Mucosa of descending colon (tissue), 3 donors: ENCODE results near the gene RINL. TPM values are rescaled to one million over a fixed set of nuclear protein-coding genes. Genes with fewer than 3 reads are reported as not detected.
"Not testable (repeated sequence)": the region's sequence is repeated elsewhere in the genome, so short reads cannot be mapped to it uniquely, and the experiment has no call there.

ENCODE experiments used
- ATAC-seq: fragments of 200-7000 bp; cut with Tn5 transposase; one replicate; pipeline ENCODE4 v1.9.1; 2020; ENCODE audit warnings: mild to moderate bottlenecking, moderate library complexity
- DNase-seq, 3 donors: peaks; one replicate each; pipeline ENCODE4 v3.0.0-alpha.2; 2020
- H3K36me3 ChIP-seq: fragments of 200-600 bp; one replicate; pipeline ENCODE4 v1.8.0; 2021; ENCODE audit warnings: low read depth, mild to moderate bottlenecking
- H3K4me1 ChIP-seq: fragments of 200-600 bp; one replicate; pipeline ENCODE4 v1.8.0; 2021; ENCODE audit warnings: low read depth, mild to moderate bottlenecking
- H3K4me3 ChIP-seq: fragments of 200-600 bp; one replicate; pipeline ENCODE4 v1.8.0; 2021; ENCODE audit warnings: mild to moderate bottlenecking
- H3K9me3 ChIP-seq: fragments of 200-600 bp; one replicate; pipeline ENCODE4 v1.8.0; 2021; ENCODE audit warnings: mild to moderate bottlenecking
- intact Hi-C, 2 donors: fragments of 100-400 bp; cut with DNase I in 1 of 2; cut with micrococcal nuclease in 1 of 2; formaldehyde crosslinking; loops; one replicate each; pipeline versions ENCODE4 v1.11.0 to v1.11.1; 2022; cut with DNase I, micrococcal nuclease
- total RNA-seq, 3 donors: library from RNA; stranded (reverse); fragmentation: NEBNext Ultra II Directional in 2 of 3; extraction: Animal tissue kit (Norgen Biotek cat#: 25700) in 2 of 3; gene quantifications; one replicate each; pipeline versions ENCODE4 v1.2.1 to v1.2.4, GENCODE V29; 2021 to 2023
- TF ChIP-seq, protein P1 (sequence below): fragments of 200-600 bp; IDR thresholded peaks from one replicate; pipeline ENCODE4 v1.8.0; 2022; ENCODE audit warnings: antibody characterized with exemption, mild to moderate bottlenecking
- donor health status: DM: no; HTN: no; CAD: no; lungs with moderate emphysema.
- donor health status: DM: no; HTN: no; CAD: no.
- donor health status: DM: no; HTN: yes; CAD: no.

The RINL gene
- total RNA-seq, 3 donors from 2014 or later: 3.8 to 5.4 (median 5.2) TPM

DNA sequence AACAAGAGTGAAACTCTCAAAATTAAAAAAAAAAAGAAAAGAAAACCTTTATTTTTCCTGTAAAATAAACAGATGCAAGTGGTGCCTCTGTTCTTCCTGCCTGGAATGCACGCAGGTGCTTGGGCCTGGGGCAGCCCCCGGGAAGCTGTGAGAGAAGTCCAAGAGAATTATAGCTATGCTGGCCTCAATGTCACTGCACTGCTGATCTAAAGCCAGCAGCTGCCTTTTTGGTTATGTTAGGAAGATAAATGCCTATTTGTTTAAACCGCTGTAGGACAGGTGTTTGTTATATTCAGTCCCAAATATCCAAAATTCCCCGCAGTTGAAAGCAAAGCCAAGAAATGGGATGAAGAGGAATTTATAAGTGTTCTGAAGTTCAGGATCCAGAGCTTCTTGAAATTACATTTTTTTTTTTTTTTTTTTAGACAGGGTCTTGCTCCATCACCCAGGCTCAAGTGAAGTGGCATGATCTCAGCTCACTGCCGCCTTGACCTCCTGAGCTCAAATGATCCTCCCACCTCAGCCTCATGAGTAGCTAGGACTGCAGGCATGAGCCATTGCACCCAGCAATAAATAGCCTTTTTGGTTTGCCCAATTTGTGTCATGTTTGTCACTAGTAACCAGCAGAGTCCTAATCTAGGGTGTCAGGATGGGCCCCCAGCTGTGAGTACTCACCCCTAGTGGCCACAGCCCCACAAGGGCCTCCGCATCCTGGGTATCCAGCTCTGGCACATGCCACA is 2.2 kb downstream of the RINL start:
- Histone ChIP-seq H3K4me3 (no peak overlapping the region), H3K4me1 (peaks cover 18% of the 10 kb centered on the region), H3K9me3 (no peaks in the 10 kb centered on the region), H3K36me3 (no peaks in the 10 kb centered on the region)
- intact Hi-C loops: no loop called here
- TF ChIP-seq, protein P1, sequence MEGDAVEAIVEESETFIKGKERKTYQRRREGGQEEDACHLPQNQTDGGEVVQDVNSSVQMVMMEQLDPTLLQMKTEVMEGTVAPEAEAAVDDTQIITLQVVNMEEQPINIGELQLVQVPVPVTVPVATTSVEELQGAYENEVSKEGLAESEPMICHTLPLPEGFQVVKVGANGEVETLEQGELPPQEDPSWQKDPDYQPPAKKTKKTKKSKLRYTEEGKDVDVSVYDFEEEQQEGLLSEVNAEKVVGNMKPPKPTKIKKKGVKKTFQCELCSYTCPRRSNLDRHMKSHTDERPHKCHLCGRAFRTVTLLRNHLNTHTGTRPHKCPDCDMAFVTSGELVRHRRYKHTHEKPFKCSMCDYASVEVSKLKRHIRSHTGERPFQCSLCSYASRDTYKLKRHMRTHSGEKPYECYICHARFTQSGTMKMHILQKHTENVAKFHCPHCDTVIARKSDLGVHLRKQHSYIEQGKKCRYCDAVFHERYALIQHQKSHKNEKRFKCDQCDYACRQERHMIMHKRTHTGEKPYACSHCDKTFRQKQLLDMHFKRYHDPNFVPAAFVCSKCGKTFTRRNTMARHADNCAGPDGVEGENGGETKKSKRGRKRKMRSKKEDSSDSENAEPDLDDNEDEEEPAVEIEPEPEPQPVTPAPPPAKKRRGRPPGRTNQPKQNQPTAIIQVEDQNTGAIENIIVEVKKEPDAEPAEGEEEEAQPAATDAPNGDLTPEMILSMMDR: no peak
- ATAC-seq (no peak), DNase-seq (no peak)

GRCh38 chr19:38873400-38873799 is 4.7 kb downstream of the RINL start:
- H3K9me3 ChIP-seq, ATAC-seq, H3K4me3 ChIP-seq, intact Hi-C loops, DNase-seq, H3K36me3 ChIP-seq, H3K4me1 ChIP-seq: not testable (repeated sequence)

GRCh38 chr19:38870612-38871011 is 7.5 kb downstream of the RINL start:
- ATAC-seq: no peak
- intact Hi-C loops: no loop called here
- TF ChIP-seq, protein P1: no peak
- no peak for DNase-seq
- peaks cover 3% of the 10 kb centered on the region for H3K4me1 ChIP-seq
- no peaks in the 10 kb centered on the region for H3K9me3 ChIP-seq
- H3K4me3 ChIP-seq: no peak overlapping the region
- no peaks in the 10 kb centered on the region for H3K36me3 ChIP-seq

DNA sequence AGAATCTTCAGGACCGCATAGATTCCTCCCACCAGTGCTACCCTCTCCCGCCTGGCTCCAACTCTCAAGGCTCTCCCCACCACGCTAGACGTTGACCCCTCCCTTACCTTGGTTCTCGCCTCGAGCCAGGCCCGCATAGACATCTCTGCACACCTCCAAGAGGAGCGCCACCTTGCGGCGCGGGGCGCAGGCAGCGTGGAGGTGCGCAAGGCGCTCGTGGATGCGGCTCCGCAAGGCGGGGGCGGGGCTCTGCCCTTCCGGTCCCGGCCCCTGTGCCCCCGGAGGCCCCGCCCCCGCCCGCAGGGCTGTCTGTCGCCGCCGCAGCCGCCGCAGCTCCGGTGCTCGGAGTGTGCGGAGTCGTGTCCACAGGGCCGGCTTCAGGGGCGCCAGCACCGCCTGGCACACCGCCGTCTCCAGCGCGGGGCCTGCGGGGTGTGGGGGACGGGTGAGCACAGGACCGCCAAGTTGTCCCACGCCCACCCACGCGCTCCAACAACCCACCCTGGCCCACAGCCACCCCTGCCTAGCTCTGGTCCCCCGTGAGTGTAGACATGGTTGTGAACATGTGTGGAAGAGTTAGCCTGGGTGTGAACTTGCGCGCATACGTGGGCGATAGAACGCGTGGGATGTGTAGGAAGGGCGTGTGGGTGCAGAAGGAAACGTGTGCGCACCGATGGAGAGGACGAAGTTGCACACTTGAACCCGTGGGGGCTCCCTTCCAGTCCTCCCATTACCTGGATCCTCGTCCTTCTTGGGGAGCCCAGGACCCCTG is 8.1 kb downstream of the RINL start:
- TF ChIP-seq, protein P1: peak; percentile 84
- peaks cover 7% of the 10 kb centered on the region for H3K4me1 ChIP-seq
- H3K4me3 ChIP-seq: no peak overlapping the region
- ATAC-seq: peak; percentile 94
- DNase-seq: peak; percentile 89 to 95 (median 93)
- H3K9me3 ChIP-seq: no peaks in the 10 kb centered on the region
- intact Hi-C loops: no loop called here
- no peaks in the 10 kb centered on the region for H3K36me3 ChIP-seq

DNA sequence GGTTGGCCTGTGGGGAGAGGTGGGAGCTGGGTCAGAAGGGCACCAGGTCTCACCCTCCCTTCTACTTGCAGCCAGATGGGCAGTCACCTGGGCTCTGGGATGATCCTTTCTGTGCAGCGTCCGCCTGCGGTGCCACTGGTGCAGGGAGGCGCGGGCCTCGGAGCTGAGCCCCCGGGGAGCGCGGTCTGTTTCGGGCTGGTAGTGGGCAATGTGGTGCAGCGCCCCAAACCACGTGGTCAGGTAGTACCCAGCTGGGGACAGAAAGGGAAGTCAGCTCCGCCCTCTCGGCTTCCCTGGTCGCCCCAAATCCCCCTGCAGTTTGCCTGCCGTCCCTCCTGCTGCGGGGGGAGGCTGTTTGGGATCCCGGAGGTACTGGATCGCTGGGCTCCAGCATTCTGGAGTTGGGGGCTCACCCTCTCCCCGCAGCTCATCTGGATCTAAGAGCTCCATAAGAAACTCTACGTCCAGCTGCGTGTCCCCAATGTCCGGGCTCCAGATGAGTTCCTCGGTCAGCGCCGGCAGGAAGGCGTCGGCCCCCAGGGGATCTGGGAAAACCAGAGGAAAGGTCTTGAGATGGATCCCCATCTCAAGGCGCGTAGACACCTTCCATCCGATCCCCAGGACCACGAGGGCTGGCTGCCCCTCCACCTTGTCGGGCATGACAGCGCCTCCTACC is 8.8 kb downstream of the RINL start:
- H3K4me3 ChIP-seq: no peak overlapping the region
- peak; percentile 32 to 82 (median 66) for DNase-seq
- peak; percentile 16 for ATAC-seq
- no peaks in the 10 kb centered on the region for H3K9me3 ChIP-seq
- intact Hi-C loops: no loop called here
- no peaks in the 10 kb centered on the region for H3K36me3 ChIP-seq
- H3K4me1 ChIP-seq: peaks cover 11% of the 10 kb centered on the region
- TF ChIP-seq, protein P1: no peak

- intact Hi-C loops: no loop called here
- DNase-seq (no peak), ATAC-seq (no peak)
- no peaks in the 10 kb centered on the region for H3K36me3 ChIP-seq
- peaks cover 15% of the 10 kb centered on the region for H3K4me1 ChIP-seq
- no peak overlapping the region for H3K4me3 ChIP-seq
- TF ChIP-seq, protein P1: no peak
- no peaks in the 10 kb centered on the region for H3K9me3 ChIP-seq
Measured at GRCh38 chr19:38868551-38868950, 9.5 kb downstream of the RINL start.
